ENCODE measurements around the gene CINP. TPM values are rescaled to one million over a fixed set of nuclear protein-coding genes. Genes with fewer than 3 reads are reported as not detected.

CINP gene
- total RNA-seq, 2 experiments from 2014 or later = 50.5 to 51.2 TPM

Other genes with a start within 250 kb of the CINP start
- gene WDR20, start 223.0 kb downstream of the CINP start, total RNA-seq = 10 to 100 TPM; 22.2 to 25.3 TPM
- gene MOK, start 57.7 kb downstream of the CINP start, total RNA-seq = 1 to 10 TPM; 2.7 TPM
- 10 to 100 TPM; 15.2 to 16.3 TPM for gene ZNF839, start 43.1 kb downstream of the CINP start, total RNA-seq
- gene TECPR2, start 51 bp upstream of the CINP start, total RNA-seq = 1 to 10 TPM; 6.2 to 7.0 TPM
- 10 to 100 TPM; 15.2 to 17.5 TPM for gene ANKRD9, start 146.9 kb upstream of the CINP start, total RNA-seq
- gene RCOR1, start 229.8 kb upstream of the CINP start, total RNA-seq = 10 to 100 TPM; 14.1 to 14.3 TPM

Measured in activated CD4-positive, alpha-beta memory T cell treated with anti-CD3 and anti-CD28 coated beads for 36 hours (primary cell).